Stimulated activated effector memory CD8-positive, alpha-beta T cell treated with anti-CD3 and anti-CD28 coated beads, Interleukin-12 subunit alpha, Interleukin-12 subunit beta, amount 100 ng/mL, for 72 hours (primary cell): Measurements from ENCODE around the gene SUN3.
"Not testable (repeated sequence)": the region's sequence is repeated elsewhere in the genome, so short reads cannot be mapped to it uniquely, and the experiment has no call there.

Experiments
- ATAC-seq: fragments of 150-1000 bp; cut with Tn5 transposase; 2 replicates; pipeline ENCODE4 v1.10.0; 2021
- DNase-seq, 2 donors: peaks; one replicate each; pipeline ENCODE4 v3.0.0; 2021 to 2022; ENCODE audit warnings: low spot score in 2 of 2
- H3K27ac Mint-ChIP-seq: one replicate; pipeline ENCODE4 v1.8.0; 2022; ENCODE audit warnings: mild to moderate bottlenecking, mixed read lengths
- H3K36me3 Mint-ChIP-seq: one replicate; pipeline ENCODE4 v1.8.0; 2022; ENCODE audit warnings: mild to moderate bottlenecking, mixed read lengths
- H3K4me1 Mint-ChIP-seq: one replicate; pipeline ENCODE4 v1.8.0; 2022; ENCODE audit warnings: mixed read lengths
- H3K4me3 Mint-ChIP-seq: one replicate; pipeline ENCODE4 v1.8.0; 2022; ENCODE audit warnings: mild to moderate bottlenecking, mixed read lengths
- H3K9me3 Mint-ChIP-seq: one replicate; pipeline ENCODE4 v1.8.0; 2022; ENCODE audit warnings: mixed read lengths

SUN3 gene

GRCh38 chr7:48000164-48000563 lies 28.7 kb downstream of the SUN3 start:
- not testable (repeated sequence) for H3K4me1 Mint-ChIP-seq, H3K9me3 Mint-ChIP-seq, H3K36me3 Mint-ChIP-seq, H3K4me3 Mint-ChIP-seq, DNase-seq, ATAC-seq, H3K27ac Mint-ChIP-seq

GRCh38 chr7:47999413-47999812 lies 29.5 kb downstream of the SUN3 start:
- Mint-ChIP-seq H3K9me3 (peaks cover 6% of the 10 kb centered on the region), H3K36me3 (no peaks in the 10 kb centered on the region), H3K27ac (no peak overlapping the region), H3K4me1 (no peaks in the 10 kb centered on the region), H3K4me3 (no peak overlapping the region)
- no peak for ATAC-seq
- DNase-seq, result no peak

GRCh38 chr7:47992446-47992845 lies 36.5 kb downstream of the SUN3 start:
- Mint-ChIP-seq H3K27ac (peak overlapping the region; percentile 90), H3K4me3 (peak overlapping the region; percentile 83), H3K4me1 (peaks cover 18% of the 10 kb centered on the region), H3K36me3 (peaks cover 6% of the 10 kb centered on the region), H3K9me3 (peaks cover 6% of the 10 kb centered on the region)
- DNase-seq (no peak), ATAC-seq (no peak)

- peaks cover 18% of the 10 kb centered on the region for H3K4me1 Mint-ChIP-seq
- peak; percentile 99 for ATAC-seq
- DNase-seq, result peak; percentile 69 to 93
- peaks cover 6% of the 10 kb centered on the region for H3K36me3 Mint-ChIP-seq
- H3K9me3 Mint-ChIP-seq, result peaks cover 6% of the 10 kb centered on the region
- H3K27ac Mint-ChIP-seq, result peak overlapping the region; percentile 90
- H3K4me3 Mint-ChIP-seq, result peak overlapping the region; percentile 83
Measured at GRCh38 chr7:47991741-47992311, 37.1 kb downstream of the SUN3 start.

- ATAC-seq, result no peak
- Mint-ChIP-seq H3K9me3 (peaks cover 6% of the 10 kb centered on the region), H3K4me3 (peak overlapping the region; percentile 83), H3K36me3 (peaks cover 6% of the 10 kb centered on the region), H3K27ac (peak overlapping the region; percentile 90), H3K4me1 (peaks cover 18% of the 10 kb centered on the region)
- no peak for DNase-seq
Measured at GRCh38 chr7:47991270-47991669, 37.6 kb downstream of the SUN3 start.

- peaks cover 18% of the 10 kb centered on the region for H3K4me1 Mint-ChIP-seq
- peaks cover 6% of the 10 kb centered on the region for H3K9me3 Mint-ChIP-seq
- H3K36me3 Mint-ChIP-seq, result peaks cover 6% of the 10 kb centered on the region
- DNase-seq, result no peak
- no peak overlapping the region for H3K27ac Mint-ChIP-seq
- no peak for ATAC-seq
- no peak overlapping the region for H3K4me3 Mint-ChIP-seq
Measured at GRCh38 chr7:47990592-47990991, 38.3 kb downstream of the SUN3 start.

- H3K27ac Mint-ChIP-seq, H3K9me3 Mint-ChIP-seq, H3K4me3 Mint-ChIP-seq, ATAC-seq, DNase-seq, H3K36me3 Mint-ChIP-seq: not testable (repeated sequence)
- H3K4me1 Mint-ChIP-seq, result peaks cover 18% of the 10 kb centered on the region
Measured at GRCh38 chr7:47989607-47990400, 39.1 kb downstream of the SUN3 start.

- Mint-ChIP-seq H3K4me3 (no peak overlapping the region), H3K27ac (no peak overlapping the region), H3K9me3 (no peaks in the 10 kb centered on the region), H3K4me1 (peaks cover 18% of the 10 kb centered on the region), H3K36me3 (peaks cover 6% of the 10 kb centered on the region)
- ATAC-seq (no peak), DNase-seq (no peak)
Measured at GRCh38 chr7:47988496-47989386, 40.2 kb downstream of the SUN3 start.

GRCh38 chr7:47982610-47983009 lies 46.3 kb downstream of the SUN3 start:
- Mint-ChIP-seq H3K36me3 (peaks cover 20% of the 10 kb centered on the region), H3K27ac (no peak overlapping the region), H3K9me3 (no peaks in the 10 kb centered on the region), H3K4me1 (peaks cover 18% of the 10 kb centered on the region), H3K4me3 (no peak overlapping the region)
- DNase-seq (no peak), ATAC-seq (no peak)

GRCh38 chr7:47980648-47981047 lies 48.3 kb downstream of the SUN3 start:
- not testable (repeated sequence) for H3K27ac Mint-ChIP-seq, H3K4me3 Mint-ChIP-seq, DNase-seq, H3K9me3 Mint-ChIP-seq, ATAC-seq
- H3K4me1 Mint-ChIP-seq, result peaks cover 25% of the 10 kb centered on the region
- peaks cover 40% of the 10 kb centered on the region for H3K36me3 Mint-ChIP-seq

- DNase-seq, result no peak
- H3K4me3 Mint-ChIP-seq, result peak overlapping the region; percentile 87
- ATAC-seq, result no peak
- peaks cover 48% of the 10 kb centered on the region for H3K36me3 Mint-ChIP-seq
- H3K4me1 Mint-ChIP-seq, result peaks cover 25% of the 10 kb centered on the region
- H3K9me3 Mint-ChIP-seq, result no peaks in the 10 kb centered on the region
- peak overlapping the region; percentile 97 for H3K27ac Mint-ChIP-seq
Measured at GRCh38 chr7:47979832-47980181, 49.1 kb downstream of the SUN3 start.

- ATAC-seq (peak; percentile 99), DNase-seq (peak; percentile 84 to 97)
- Mint-ChIP-seq H3K9me3 (no peaks in the 10 kb centered on the region), H3K36me3 (peaks cover 53% of the 10 kb centered on the region), H3K27ac (peak within 1 kb of the TSS; percentile 97), H3K4me1 (peaks cover 28% of the 10 kb centered on the region), H3K4me3 (peak within 1 kb of the TSS; percentile 87)
Measured at GRCh38 chr7:47979145-47979831, 49.6 kb downstream of the SUN3 start, which contains the start of gene HUS1. HUS1 (minus strand) TSS chr7:47979615; CDS start chr7:47979519, 96 bp downstream.

GRCh38 chr7:47978790-47979144 lies 50.1 kb downstream of the SUN3 start:
- ATAC-seq (no peak), DNase-seq (no peak)
- Mint-ChIP-seq H3K9me3 (no peaks in the 10 kb centered on the region), H3K27ac (peak overlapping the region; percentile 97), H3K4me1 (peaks cover 34% of the 10 kb centered on the region), H3K36me3 (peaks cover 59% of the 10 kb centered on the region), H3K4me3 (peak overlapping the region; percentile 87)

GRCh38 chr7:47973739-47974138 lies 55.2 kb downstream of the SUN3 start:
- no peak for DNase-seq
- Mint-ChIP-seq H3K4me1 (peaks cover 57% of the 10 kb centered on the region), H3K36me3 (peaks cover 100% of the 10 kb centered on the region), H3K9me3 (no peaks in the 10 kb centered on the region), H3K4me3 (no peak overlapping the region), H3K27ac (peak overlapping the region; percentile 74)
- no peak for ATAC-seq

GRCh38 chr7:47970761-47971160 lies 58.1 kb downstream of the SUN3 start:
- Mint-ChIP-seq H3K27ac (peak overlapping the region; percentile 52), H3K4me3 (no peak overlapping the region), H3K9me3 (no peaks in the 10 kb centered on the region), H3K4me1 (peaks cover 45% of the 10 kb centered on the region), H3K36me3 (peaks cover 100% of the 10 kb centered on the region)
- no peak for DNase-seq
- ATAC-seq, result no peak
